GM06990 (cell line): ENCODE data around the gene PTPRM.

Experiments used
- DNase-seq: peaks from one replicate; pipeline ENCODE4 v3.0.0-alpha.2; 2011; ENCODE audit not compliant: insufficient read length; ENCODE audit errors: extremely low read depth
- H3K27me3 ChIP-seq: replicated peaks from 2 replicates; pipeline ENCODE4 v1.6.0; 2011; ENCODE audit warnings: low read length; ENCODE audit not compliant: control insufficient read depth, insufficient read depth
- H3K36me3 ChIP-seq: 2 replicates; pipeline ENCODE4 v1.5.1; 2011; ENCODE audit warnings: low read length; ENCODE audit not compliant: control insufficient read depth, insufficient read depth
- H3K4me3 ChIP-seq: replicated peaks from 2 replicates; pipeline ENCODE4 v1.5.1; 2011; ENCODE audit warnings: low read depth, mild to moderate bottlenecking, control low read depth, low read length
- CTCF ChIP-seq: IDR thresholded peaks from 2 replicates; pipeline ENCODE4 v1.5.1; 2011; ENCODE audit warnings: low read length, control low read depth, mild to moderate bottlenecking, inconsistent platforms; ENCODE audit not compliant: insufficient read depth, poor library complexity, severe bottlenecking

PTPRM gene

GRCh38 chr18:8221452-8221851 is 654.3 kb downstream of the PTPRM start:
- no peaks in the 10 kb centered on the region; the same call in 1 of the 2 replicates for H3K27me3 ChIP-seq
- TF ChIP-seq CTCF = no peak
- no peaks in the 10 kb centered on the region for H3K36me3 ChIP-seq
- DNase-seq = no peak
- no peak overlapping the region for H3K4me3 ChIP-seq

- no peak for DNase-seq
- H3K36me3 ChIP-seq = no peaks in the 10 kb centered on the region
- no peak overlapping the region for H3K4me3 ChIP-seq
- H3K27me3 ChIP-seq = no peaks in the 10 kb centered on the region
- no peak for TF ChIP-seq CTCF
Observed at GRCh38 chr18:8224576-8224975, 657.5 kb downstream of the PTPRM start.

- no peaks in the 10 kb centered on the region for H3K36me3 ChIP-seq
- no peak for TF ChIP-seq CTCF
- DNase-seq = no peak
- no peaks in the 10 kb centered on the region for H3K27me3 ChIP-seq
- no peak overlapping the region for H3K4me3 ChIP-seq
Observed at GRCh38 chr18:8229040-8229439, 661.9 kb downstream of the PTPRM start.

- H3K27me3 ChIP-seq = no peaks in the 10 kb centered on the region
- DNase-seq = no peak
- no peaks in the 10 kb centered on the region for H3K36me3 ChIP-seq
- H3K4me3 ChIP-seq = no peak overlapping the region
- TF ChIP-seq CTCF = no peak
Observed at GRCh38 chr18:8229787-8230186, 662.7 kb downstream of the PTPRM start.

- H3K27me3 ChIP-seq = no peaks in the 10 kb centered on the region
- no peak for TF ChIP-seq CTCF
Observed at GRCh38 chr18:8231316-8231715, 664.2 kb downstream of the PTPRM start.

GRCh38 chr18:8232791-8233190 is 665.7 kb downstream of the PTPRM start:
- Histone ChIP-seq H3K4me3 (no peak overlapping the region), H3K27me3 (no peaks in the 10 kb centered on the region), H3K36me3 (no peaks in the 10 kb centered on the region)
- no peak for TF ChIP-seq CTCF
- DNase-seq = no peak

More at GRCh38 chr18:8231316-8231715, 664.2 kb downstream of the PTPRM start:
- no peak overlapping the region for H3K4me3 ChIP-seq
- no peak for DNase-seq
- H3K36me3 ChIP-seq = no peaks in the 10 kb centered on the region
